BLaER1 treated with 17β-estradiol and CSF1 and Interleukin-3, amounts not matched to agents 10 nM and 100 nM (cell line): ENCODE data around the gene DDR1.

ENCODE experiments used
- H3K27ac ChIP-seq, 11 experiments: shearing (Covaris generic); formaldehyde crosslinking; 2 replicates each; pipeline ENCODE4 v1.8.1; 2022
- H3K27me3 ChIP-seq, 11 experiments: shearing (Covaris generic); formaldehyde crosslinking; 2 replicates each; pipeline ENCODE4 v1.8.1; 2022
- H3K36me3 ChIP-seq, 11 experiments: shearing (Covaris generic); formaldehyde crosslinking; 2 replicates each; pipeline ENCODE4 v1.8.1; 2022
- H3K4me1 ChIP-seq, 10 experiments: shearing (Covaris generic); formaldehyde crosslinking; 2 replicates each; pipeline ENCODE4 v1.8.1; 2022
- H3K4me2 ChIP-seq, 11 experiments: shearing (Covaris generic); formaldehyde crosslinking; 2 replicates each; pipeline ENCODE4 v1.8.1; 2022
- H3K4me3 ChIP-seq, 10 experiments: shearing (Covaris generic); formaldehyde crosslinking; 2 replicates each; pipeline ENCODE4 v1.8.1; 2022
- H3K9ac ChIP-seq, 11 experiments: shearing (Covaris generic); formaldehyde crosslinking; 2 replicates each; pipeline ENCODE4 v1.8.1; 2022
- H3K9me3 ChIP-seq, 11 experiments: shearing (Covaris generic); formaldehyde crosslinking; replicated peaks in 1 of 11; 2 replicates each; pipeline ENCODE4 v1.8.1; 2022
- H4K20me1 ChIP-seq, 11 experiments: shearing (Covaris generic); formaldehyde crosslinking; 2 replicates each; pipeline ENCODE4 v1.8.1; 2022
- Cebpa-rat ChIP-seq, 11 experiments: shearing (Covaris generic); IDR thresholded peaks; 2 replicates each; pipeline ENCODE4 v1.8.1; 2022

Gene DDR1

GRCh38 chr6:30944051-30944450, 59.7 kb downstream of the DDR1 start:
- H3K9ac ChIP-seq: no peak overlapping the region
- no peaks in the 10 kb centered on the region for H3K27me3 ChIP-seq
- no peaks in the 10 kb centered on the region; a peak in 1 of 22 replicates for H4K20me1 ChIP-seq
- no peak for TF ChIP-seq Cebpa-rat (IDR thresholded peaks at IDR 0.05)
- no peaks in the 10 kb centered on the region for H3K36me3 ChIP-seq
- no peak overlapping the region for H3K4me3 ChIP-seq
- H3K27ac ChIP-seq: no peak overlapping the region
- peaks cover 0 to 6% (median 0%) of the 10 kb centered on the region in 10 experiments; a peak in 2 of 20 replicates for H3K4me1 ChIP-seq
- H3K4me2 ChIP-seq: no peak overlapping the region
- H3K9me3 ChIP-seq: peaks cover 0 to 5% (median 0%) of the 10 kb centered on the region in 11 experiments; a peak in 2 of 22 replicates

DNA sequence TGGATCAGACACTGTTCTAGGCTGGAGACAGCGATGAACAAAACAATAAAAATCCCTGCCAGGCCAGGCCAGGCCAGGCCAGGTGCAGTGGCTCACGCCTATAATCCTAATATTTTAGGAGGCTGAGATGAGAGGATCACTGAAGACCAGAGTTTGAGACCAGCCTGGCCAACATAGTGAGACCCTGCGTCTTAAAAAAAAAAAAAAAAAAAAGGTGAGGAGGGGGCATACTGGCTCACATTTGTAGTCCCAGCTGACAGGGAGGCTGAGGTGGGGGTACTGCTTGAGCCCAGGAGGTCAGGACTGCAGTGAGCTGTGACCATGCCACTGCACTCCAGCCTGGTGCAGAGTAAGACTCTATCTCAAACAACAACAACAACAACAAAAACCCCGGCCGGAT, 61.0 kb downstream of the DDR1 start:
- peaks cover 0 to 17% (median 7%) of the 10 kb centered on the region in 11 experiments; a peak in 12 of 22 replicates for H3K9me3 ChIP-seq
- no peaks in the 10 kb centered on the region for H3K36me3 ChIP-seq
- no peaks in the 10 kb centered on the region; a peak in 1 of 22 replicates for H4K20me1 ChIP-seq
- H3K9ac ChIP-seq: no peak overlapping the region
- no peak for TF ChIP-seq Cebpa-rat (IDR thresholded peaks at IDR 0.05)
- no peaks in the 10 kb centered on the region for H3K4me1 ChIP-seq
- no peak overlapping the region for H3K4me3 ChIP-seq
- no peak overlapping the region for H3K27ac ChIP-seq
- no peak overlapping the region for H3K4me2 ChIP-seq
- H3K27me3 ChIP-seq: no peaks in the 10 kb centered on the region

- H4K20me1 ChIP-seq: no peaks in the 10 kb centered on the region
- no peak overlapping the region for H3K4me2 ChIP-seq
- H3K4me1 ChIP-seq: no peaks in the 10 kb centered on the region
- 0 out of 22 replicates have a peak, but pooled peaks cover 0 to 8% (median 0%) of the 10 kb centered on the region in 11 experiments for H3K27me3 ChIP-seq
- no peak overlapping the region for H3K27ac ChIP-seq
- H3K36me3 ChIP-seq: no peaks in the 10 kb centered on the region
- no peak for TF ChIP-seq Cebpa-rat (IDR thresholded peaks at IDR 0.05)
- no peak overlapping the region for H3K9ac ChIP-seq
- peaks cover 0 to 29% (median 19%) of the 10 kb centered on the region in 11 experiments; a peak in 15 of 22 replicates for H3K9me3 ChIP-seq
- no peak overlapping the region for H3K4me3 ChIP-seq
Observed at GRCh38 chr6:30947231-30947630, 62.9 kb downstream of the DDR1 start.

GRCh38 chr6:30948811-30949210, 64.5 kb downstream of the DDR1 start:
- TF ChIP-seq Cebpa-rat (IDR thresholded peaks at IDR 0.05): no peak
- Histone ChIP-seq H3K27ac (no peak overlapping the region), H3K4me3 (no peak overlapping the region), H3K27me3 (peaks cover 0 to 11% (median 0%) of the 10 kb centered on the region in 11 experiments; a peak in 4 of 22 replicates), H3K9ac (no peak overlapping the region), H3K4me1 (0 out of 20 replicates have a peak, but pooled peaks cover 0 to 4% (median 0%) of the 10 kb centered on the region in 10 experiments), H4K20me1 (no peaks in the 10 kb centered on the region), H3K36me3 (no peaks in the 10 kb centered on the region), H3K9me3 (peaks cover 0 to 29% (median 19%) of the 10 kb centered on the region in 11 experiments; a peak in 15 of 22 replicates), H3K4me2 (no peak overlapping the region)
